Smooth muscle cell (in vitro differentiated cells): ENCODE results near the gene MLN. TPM values are rescaled to one million over a fixed set of nuclear protein-coding genes. Genes with fewer than 3 reads are reported as not detected.
A peak's percentile ranks its signal among the peaks of the same experiment; 100 is the strongest.

Experiments used
- DNase-seq: peaks from one replicate; lab custom pipeline; 2025; ENCODE audit not compliant: unreplicated experiment; lab: John Stamatoyannopoulos, UW
- H2AFZ ChIP-seq: fragments of 200-600 bp; sonication (generic); 2 replicates; pipeline ENCODE4 v1.6.0; 2016; ENCODE audit warnings: antibody characterized with exemption, low read depth, mild to moderate bottlenecking
- H3F3A ChIP-seq: fragments of 200-600 bp; sonication (generic); 2 replicates; pipeline ENCODE4 v1.6.0; 2017; ENCODE audit warnings: antibody characterized with exemption, low read depth
- H3K27ac ChIP-seq: fragments of 200-600 bp; sonication (generic); 2 replicates; pipeline ENCODE4 v1.5.1; 2016; ENCODE audit warnings: low read depth, mild to moderate bottlenecking
- H3K27me3 ChIP-seq: fragments of 200-600 bp; sonication (generic); 2 replicates; pipeline ENCODE4 v1.6.1; 2016; ENCODE audit warnings: low read depth, mild to moderate bottlenecking
- H3K36me3 ChIP-seq: fragments of 200-600 bp; sonication (generic); 2 replicates; pipeline ENCODE4 v1.5.1; 2016; ENCODE audit warnings: low read depth
- H3K4me1 ChIP-seq: fragments of 200-600 bp; sonication (generic); 2 replicates; pipeline ENCODE4 v1.5.1; 2016; ENCODE audit warnings: low read depth
- H3K4me2 ChIP-seq: fragments of 200-600 bp; sonication (generic); 2 replicates; pipeline ENCODE4 v1.6.0; 2016; ENCODE audit warnings: mild to moderate bottlenecking
- H3K4me3 ChIP-seq: fragments of 200-600 bp; sonication (generic); 2 replicates; pipeline ENCODE4 v1.5.1; 2016; ENCODE audit warnings: mild to moderate bottlenecking
- H3K79me2 ChIP-seq: fragments of 200-600 bp; sonication (generic); 2 replicates; pipeline ENCODE4 v1.6.0; 2016; ENCODE audit warnings: low read depth, mild to moderate bottlenecking
- H3K9ac ChIP-seq: fragments of 200-600 bp; sonication (generic); 2 replicates; pipeline ENCODE4 v1.6.0; 2016; ENCODE audit warnings: low read depth
- H3K9me3 ChIP-seq: fragments of 200-600 bp; sonication (generic); replicated peaks from 2 replicates; pipeline ENCODE4 v1.5.1; 2016; ENCODE audit warnings: low read depth
- H4K20me1 ChIP-seq: fragments of 200-600 bp; sonication (generic); 2 replicates; pipeline ENCODE4 v1.6.0; 2016; ENCODE audit warnings: low read depth
- WGBS: methylation state at CpG from one replicate; pipeline ENCODE4 v1.1.7; 2016; ENCODE audit warnings: low lambda C conversion rate; 5-methylcytosine and 5-hydroxymethylcytosine counted together
- polyA plus RNA-seq: library from polyadenylated mRNA; unstranded; fragments of >200 nt; fragmentation: Nextera tagmentation; extraction: Ambion mirVana; gene quantifications from 2 replicates; pipeline ENCODE4 v1.2.1, GENCODE V29; 2016
- total RNA-seq: library from RNA; depleted of rRNA; stranded (reverse); fragments of >200 nt; gene quantifications from 2 replicates; pipeline ENCODE4 v1.2.3, GENCODE V29; 2014
- TF ChIP-seq, protein P1 (sequence below): fragments of 200-600 bp; sonication (generic); IDR thresholded peaks from 2 replicates; pipeline ENCODE4 v1.5.1; 2017; ENCODE audit warnings: borderline replicate concordance, mild to moderate bottlenecking, antibody characterized with exemption; ENCODE audit not compliant: insufficient read depth, poor library complexity, severe bottlenecking

MLN gene
- total and polyA plus RNA-seq, 2 experiments from 2014 or later, result not detected

DNA sequence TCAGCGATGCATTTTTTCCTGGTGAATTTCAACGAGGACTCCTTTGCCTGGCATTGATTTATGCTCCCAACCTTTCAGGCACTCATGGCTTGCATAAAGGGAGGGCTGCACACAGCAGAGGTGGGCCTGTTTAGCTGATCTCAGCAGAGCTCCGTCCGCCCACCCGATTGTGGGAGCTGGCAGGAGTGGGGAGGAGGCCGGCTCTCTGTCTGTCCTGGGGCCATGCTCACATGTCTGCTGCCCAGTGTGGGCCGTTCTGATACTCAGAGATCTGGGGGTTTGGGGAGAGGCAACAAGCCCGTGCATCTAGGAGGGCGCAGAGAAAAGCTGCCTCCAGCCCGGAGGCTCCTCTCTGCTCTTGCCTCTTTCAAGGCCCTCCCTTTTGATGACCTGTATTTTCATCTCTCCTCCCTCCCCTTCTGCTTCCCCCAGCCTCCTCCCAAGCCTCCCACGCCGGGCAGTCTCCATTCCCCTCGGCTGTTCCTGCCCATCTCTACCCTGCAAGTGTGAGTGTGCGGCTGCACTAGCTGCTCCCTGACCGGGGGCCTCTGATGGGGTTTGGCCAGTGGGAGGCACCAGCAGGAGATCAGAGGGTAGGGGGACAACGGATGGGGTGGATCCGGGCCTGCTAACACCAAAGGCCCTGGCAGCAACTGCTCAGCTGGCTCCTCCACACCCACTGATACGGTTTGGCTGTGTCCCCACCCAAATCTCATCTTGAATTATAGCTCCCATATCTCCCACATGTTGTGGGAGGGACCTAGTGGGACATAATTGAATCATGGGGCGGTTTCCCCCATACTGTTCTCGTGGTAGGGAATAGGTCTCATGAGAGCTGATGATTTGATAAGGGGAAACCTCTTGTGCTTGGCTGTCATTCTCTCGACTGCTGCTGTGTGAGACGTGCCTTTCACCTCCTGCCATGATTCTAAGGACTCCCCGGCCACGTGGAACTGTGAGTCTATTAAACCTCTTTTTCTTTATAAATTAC, 39.6 kb upstream of the MLN start:
- TF ChIP-seq, protein P1, sequence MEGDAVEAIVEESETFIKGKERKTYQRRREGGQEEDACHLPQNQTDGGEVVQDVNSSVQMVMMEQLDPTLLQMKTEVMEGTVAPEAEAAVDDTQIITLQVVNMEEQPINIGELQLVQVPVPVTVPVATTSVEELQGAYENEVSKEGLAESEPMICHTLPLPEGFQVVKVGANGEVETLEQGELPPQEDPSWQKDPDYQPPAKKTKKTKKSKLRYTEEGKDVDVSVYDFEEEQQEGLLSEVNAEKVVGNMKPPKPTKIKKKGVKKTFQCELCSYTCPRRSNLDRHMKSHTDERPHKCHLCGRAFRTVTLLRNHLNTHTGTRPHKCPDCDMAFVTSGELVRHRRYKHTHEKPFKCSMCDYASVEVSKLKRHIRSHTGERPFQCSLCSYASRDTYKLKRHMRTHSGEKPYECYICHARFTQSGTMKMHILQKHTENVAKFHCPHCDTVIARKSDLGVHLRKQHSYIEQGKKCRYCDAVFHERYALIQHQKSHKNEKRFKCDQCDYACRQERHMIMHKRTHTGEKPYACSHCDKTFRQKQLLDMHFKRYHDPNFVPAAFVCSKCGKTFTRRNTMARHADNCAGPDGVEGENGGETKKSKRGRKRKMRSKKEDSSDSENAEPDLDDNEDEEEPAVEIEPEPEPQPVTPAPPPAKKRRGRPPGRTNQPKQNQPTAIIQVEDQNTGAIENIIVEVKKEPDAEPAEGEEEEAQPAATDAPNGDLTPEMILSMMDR, result no peak
- 58% methylated on average over 23 of the region's 24 CpGs for WGBS
- Histone ChIP-seq H3K27me3 (no peaks in the 10 kb centered on the region), H3K9ac (no peak overlapping the region), H3K79me2 (no peaks in the 10 kb centered on the region), H2AFZ (peak overlapping the region; percentile 10), H4K20me1 (no peaks in the 10 kb centered on the region), H3K27ac (peak overlapping the region; percentile 37), H3K4me1 (peaks cover 13% of the 10 kb centered on the region), H3K36me3 (no peaks in the 10 kb centered on the region), H3K9me3 (no peaks in the 10 kb centered on the region), H3F3A (peaks cover 14% of the 10 kb centered on the region), H3K4me3 (no peak overlapping the region), H3K4me2 (no peak overlapping the region)
- no peak for DNase-seq

DNA sequence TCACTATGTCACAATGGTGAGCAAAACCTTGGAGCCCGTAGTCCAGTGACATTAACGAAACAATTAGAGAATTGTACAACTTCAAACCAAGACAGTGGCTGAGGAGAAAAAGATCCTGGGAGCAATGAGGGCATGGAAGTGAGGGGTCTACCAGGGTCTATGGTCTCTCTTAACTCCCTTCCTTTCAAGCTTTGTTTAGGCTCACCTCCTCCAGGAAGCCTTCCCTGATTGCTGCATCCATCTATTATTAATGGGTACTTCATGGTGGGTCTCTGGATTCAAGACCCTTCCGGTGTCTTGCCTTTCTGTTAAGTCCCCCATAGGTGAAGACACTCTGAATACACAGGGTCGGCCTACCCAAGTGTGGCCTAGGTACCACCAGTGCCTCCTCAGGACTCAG, 38.1 kb upstream of the MLN start:
- WGBS, result 97% methylated on average over 4 of the region's 4 CpGs
- TF ChIP-seq, protein P1, result no peak
- Histone ChIP-seq H3K9me3 (no peaks in the 10 kb centered on the region), H3K36me3 (no peaks in the 10 kb centered on the region), H3K9ac (no peak overlapping the region), H3K27ac (no peak overlapping the region), H3K4me3 (no peak overlapping the region), H2AFZ (no peak overlapping the region), H3K27me3 (no peaks in the 10 kb centered on the region), H3F3A (peaks cover 14% of the 10 kb centered on the region), H4K20me1 (no peaks in the 10 kb centered on the region), H3K4me1 (peaks cover 19% of the 10 kb centered on the region), H3K4me2 (no peak overlapping the region), H3K79me2 (no peaks in the 10 kb centered on the region)
- no peak for DNase-seq

DNA sequence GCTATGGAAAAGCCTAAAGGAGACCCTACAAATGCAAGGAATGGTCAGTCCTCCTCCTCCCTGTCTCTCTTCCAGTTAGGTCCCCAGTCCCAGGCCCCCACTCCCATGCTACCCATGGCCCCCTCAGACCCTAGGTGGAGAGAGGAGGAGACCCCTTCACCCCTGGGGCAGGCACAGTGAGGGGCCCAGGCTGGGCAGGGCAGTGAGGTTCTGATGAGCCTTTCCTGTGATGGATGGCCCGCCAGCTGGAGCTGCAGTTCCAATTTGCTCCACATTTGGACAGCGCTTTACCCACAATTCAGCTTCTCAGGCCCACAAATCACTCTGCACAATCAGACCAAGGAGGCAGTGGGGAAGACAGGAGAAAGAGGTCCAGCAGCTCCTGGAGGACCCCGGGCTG, 37.3 kb upstream of the MLN start:
- 98% methylated on average over 3 of the region's 3 CpGs for WGBS
- no peak for DNase-seq
- Histone ChIP-seq H3K4me2 (peak overlapping the region; percentile 40), H3K27me3 (no peaks in the 10 kb centered on the region), H3K4me3 (no peak overlapping the region), H3K9ac (peak overlapping the region; percentile 63), H4K20me1 (no peaks in the 10 kb centered on the region), H3K36me3 (no peaks in the 10 kb centered on the region), H2AFZ (no peak overlapping the region), H3K4me1 (peaks cover 19% of the 10 kb centered on the region), H3F3A (peaks cover 14% of the 10 kb centered on the region), H3K79me2 (no peaks in the 10 kb centered on the region), H3K27ac (peak overlapping the region; percentile 97), H3K9me3 (no peaks in the 10 kb centered on the region)
- TF ChIP-seq, protein P1, result no peak
